GM20431 (cell line): ENCODE data around the gene PRR15.
"Not testable (repeated sequence)": the region's sequence is repeated elsewhere in the genome, so short reads cannot be mapped to it uniquely, and the experiment has no call there.

Experiments
- in situ Hi-C: fragments of 300-500 bp; cut with MseI, MboI; formaldehyde crosslinking; loops from one replicate; pipeline ENCODE4 v1.15.0; 2020; ENCODE audit warnings: low sequenced_read_pairs; ENCODE audit not compliant: unreplicated experiment

Gene PRR15, protein sequence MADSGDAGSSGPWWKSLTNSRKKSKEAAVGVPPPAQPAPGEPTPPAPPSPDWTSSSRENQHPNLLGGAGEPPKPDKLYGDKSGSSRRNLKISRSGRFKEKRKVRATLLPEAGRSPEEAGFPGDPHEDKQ

GRCh38 chr7:29563590-29564495 lies at the start of gene PRR15:
Gene PRR15, plus strand, starts transcription at chr7:29563835. Its CDS starts 2,495 bp downstream, at chr7:29566330.
- in situ Hi-C loops: no loop called here

GRCh38 chr7:29516491-29516890 lies 47.1 kb upstream of the PRR15 start:
- in situ Hi-C loops: no loop called here

DNA sequence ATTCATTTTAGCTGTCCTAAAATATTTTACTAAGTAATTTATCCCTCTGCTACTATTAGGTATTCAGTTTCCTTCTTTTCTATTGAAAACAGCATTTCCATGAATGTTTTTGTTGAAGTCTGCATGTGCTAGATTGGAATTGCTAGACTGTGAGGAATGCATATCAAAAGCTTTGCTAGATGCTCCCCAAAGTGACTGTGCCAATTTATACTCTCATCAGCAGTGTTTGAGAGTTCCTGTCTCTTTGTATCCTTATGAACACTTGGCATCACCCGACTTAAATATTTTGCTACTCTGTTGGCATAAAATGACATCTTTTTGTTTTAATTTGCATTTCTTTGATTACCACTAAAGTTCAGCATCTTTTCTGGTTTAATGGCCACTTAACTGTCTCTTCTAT lies 45.0 kb upstream of the PRR15 start:
- in situ Hi-C loops: no loop called here

GRCh38 chr7:29523728-29524127 lies 39.9 kb upstream of the PRR15 start:
- in situ Hi-C loops: no loop called here

DNA sequence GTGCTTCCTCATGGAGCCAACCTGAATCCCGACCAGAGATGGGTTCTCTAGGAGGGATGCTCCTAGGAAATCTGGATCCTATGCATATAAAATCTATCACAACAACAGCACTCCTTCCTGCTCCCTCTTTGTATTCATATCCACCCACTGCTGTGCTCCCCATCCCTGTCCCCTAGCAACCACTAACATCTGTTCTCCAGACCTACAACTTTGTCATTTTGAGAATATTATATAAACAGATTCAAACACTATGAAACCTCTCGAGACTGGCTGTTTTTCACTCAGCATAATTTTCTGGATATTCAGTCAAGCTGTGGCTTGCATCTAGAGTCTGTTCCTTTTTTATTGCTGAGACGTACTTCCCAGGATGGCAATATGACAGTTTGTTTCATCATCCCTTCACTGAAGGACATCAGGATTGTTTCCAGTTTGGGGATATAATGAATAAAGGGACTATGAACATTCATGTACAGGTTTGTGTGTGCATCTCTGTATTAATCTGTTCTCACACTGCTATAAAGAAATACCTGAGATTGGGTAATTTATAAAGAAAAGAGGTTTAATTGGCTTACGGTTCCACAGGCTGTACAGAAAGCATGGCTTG lies 36.0 kb upstream of the PRR15 start:
- in situ Hi-C loops: no loop called here

DNA sequence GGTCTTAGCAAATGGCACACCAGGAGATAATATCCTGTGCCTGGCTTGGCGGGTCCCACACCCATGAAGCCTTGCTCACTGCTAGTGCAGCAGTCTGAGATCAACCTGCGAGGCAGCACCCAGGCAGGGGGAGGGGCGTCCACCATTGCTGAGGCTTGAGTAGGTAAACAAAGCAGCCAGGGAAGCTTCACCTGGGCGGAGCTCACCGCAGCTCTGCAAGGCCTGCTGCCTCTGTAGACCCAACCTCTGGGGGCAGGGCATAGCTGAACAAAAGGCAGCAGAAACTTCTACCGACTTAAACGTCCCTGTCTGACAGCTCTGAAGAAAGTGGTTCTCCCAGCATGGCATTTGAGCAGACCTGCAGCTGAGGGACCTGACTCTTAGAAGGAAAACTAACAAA lies 35.1 kb upstream of the PRR15 start:
- in situ Hi-C loops: not testable (repeated sequence)

GRCh38 chr7:29538389-29538788 lies 25.2 kb upstream of the PRR15 start:
- in situ Hi-C loops: no loop called here

DNA sequence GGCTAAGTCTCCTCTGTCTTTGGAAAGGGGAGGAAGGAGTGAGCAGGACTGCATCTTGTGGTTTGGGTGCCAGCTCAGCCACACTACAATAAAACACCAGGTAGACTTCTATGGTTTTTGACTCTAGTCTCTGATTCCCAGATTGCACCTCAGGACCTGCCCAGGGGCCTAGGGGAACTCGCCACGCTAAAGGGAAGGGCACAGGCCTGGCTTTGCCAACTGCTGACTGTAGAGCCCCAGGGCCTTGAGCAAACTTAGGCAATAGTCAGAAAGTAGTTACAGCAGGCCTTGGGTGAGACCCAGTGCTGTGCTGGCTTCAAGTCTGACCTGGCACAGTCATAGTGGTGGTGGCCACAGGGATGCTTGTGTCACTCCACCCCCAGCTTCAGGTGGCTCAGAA lies 24.2 kb upstream of the PRR15 start:
- in situ Hi-C loops: no loop called here

GRCh38 chr7:29547421-29547820 lies 16.2 kb upstream of the PRR15 start:
- in situ Hi-C loops: no loop called here

DNA sequence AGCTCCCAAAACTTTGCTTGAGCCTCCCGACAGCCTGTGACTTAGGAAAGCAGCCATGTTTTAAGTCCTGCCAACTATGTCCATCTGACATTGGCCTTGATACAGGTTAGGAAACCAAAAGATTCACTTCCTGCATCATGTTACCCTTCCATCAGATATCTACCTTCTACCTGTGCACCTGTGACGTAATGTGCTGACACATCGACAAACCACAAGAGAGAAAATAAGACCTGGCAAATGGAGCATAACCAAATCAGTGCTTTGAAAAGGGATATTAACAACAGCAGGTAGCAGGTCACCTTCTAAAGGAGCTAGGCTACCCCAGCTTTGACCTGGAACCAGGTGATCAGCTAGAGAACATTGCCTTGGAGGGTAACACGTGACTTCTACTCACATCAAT lies 14.8 kb upstream of the PRR15 start:
- in situ Hi-C loops: no loop called here

- in situ Hi-C loops: no loop called here
These were observed 11.2 kb upstream of the PRR15 start for GRCh38 chr7:29552392-29552791.

GRCh38 chr7:29555061-29555460 lies 8.6 kb upstream of the PRR15 start:
- in situ Hi-C loops: no loop called here

DNA sequence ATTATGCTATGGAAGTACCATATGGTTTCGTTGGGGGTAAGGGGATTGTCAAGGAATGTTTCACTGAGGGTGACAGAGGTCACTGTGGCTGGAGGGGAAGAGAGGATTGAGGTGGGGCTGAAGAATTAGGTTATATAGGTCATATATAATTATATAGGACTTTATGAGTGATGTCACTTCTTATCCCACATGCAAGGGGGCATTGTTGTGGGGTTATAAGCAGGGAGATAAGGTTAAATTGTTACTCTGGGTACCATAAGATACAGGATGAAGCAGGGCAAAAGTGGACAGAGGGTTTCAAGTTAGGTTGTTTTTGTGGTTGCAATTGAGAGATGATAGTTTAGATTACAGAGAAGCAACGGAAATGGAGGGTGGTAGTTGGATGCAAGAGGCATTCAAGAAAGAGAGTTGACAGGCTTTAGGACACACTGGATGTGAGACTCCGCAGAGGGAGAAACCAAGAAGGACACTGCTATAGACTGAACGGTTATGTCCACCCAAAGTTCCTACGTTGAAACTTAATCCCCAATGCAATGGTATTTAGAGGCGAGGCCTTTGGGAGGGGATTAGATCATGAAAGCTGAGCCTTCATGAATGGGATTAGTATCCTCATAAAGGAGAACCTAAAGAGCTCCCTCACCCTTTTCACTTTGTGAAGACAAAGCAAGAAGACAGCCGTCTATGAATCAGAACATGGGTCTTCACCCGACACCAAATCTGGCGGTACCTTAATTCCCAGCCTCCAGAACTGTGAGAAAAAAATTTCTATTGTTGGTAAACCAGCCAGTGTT lies 7.0 kb upstream of the PRR15 start:
- in situ Hi-C loops: no loop called here

GRCh38 chr7:29557954-29558353 lies 5.7 kb upstream of the PRR15 start:
- in situ Hi-C loops: no loop called here

DNA sequence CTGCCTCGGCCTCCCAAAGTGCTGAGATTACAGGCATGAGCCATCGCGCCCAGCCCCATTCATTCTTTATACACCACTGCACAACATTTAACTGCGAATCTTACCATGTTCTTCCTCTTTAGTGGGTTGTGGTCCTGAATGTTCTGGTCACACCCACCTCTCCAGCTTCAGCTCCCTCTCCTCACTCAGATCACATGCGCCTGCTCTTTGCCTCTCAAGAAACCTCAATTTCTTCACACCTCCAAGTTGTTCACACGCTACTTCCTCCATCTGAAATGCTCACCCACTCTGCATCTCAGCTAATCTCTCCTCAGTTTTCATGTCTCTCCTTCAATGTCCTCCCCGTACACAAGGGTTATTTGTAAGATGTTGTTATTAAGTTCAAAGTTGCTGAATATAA lies 2.4 kb upstream of the PRR15 start:
- in situ Hi-C loops: no loop called here

- in situ Hi-C loops: no loop called here
These were observed 1.3 kb upstream of the PRR15 start for GRCh38 chr7:29562307-29562706.

DNA sequence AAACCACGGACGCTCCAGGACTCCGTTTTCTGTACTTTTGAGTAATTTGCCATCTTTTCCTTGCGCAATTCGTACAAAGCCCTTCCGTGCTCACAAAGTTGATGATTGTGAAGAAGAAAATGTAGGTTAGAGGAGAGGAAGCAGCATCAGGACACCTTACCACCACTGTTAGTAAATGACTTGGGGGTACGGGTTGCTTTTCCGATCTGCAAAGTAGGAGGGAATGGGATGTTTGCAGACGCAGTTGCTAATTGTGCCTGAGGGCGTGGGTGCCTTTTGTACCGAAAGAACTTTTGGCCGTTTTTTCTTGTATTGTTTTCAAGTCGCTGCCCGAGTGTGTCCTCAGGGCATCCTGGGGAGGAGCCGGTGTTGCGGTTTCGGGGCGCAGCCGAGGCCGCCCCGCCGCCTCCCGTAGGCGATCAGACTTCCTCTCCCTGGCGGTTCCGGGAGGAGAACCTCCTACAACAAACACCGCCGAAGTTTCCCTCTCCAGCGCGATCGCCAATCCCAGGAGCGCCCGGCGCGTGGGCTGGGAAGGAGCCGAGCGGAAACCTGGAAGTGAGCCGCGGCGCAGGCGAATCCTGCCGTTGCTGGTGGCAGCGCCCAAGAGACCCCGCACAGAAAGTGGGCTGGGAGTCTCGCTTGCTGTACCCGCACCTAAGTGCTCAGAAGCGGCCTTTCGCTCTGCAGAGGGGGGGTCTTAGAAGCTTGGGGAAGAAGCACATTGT lies 1.0 kb downstream of the PRR15 start:
- in situ Hi-C loops: no loop called here

- in situ Hi-C loops: no loop called here
These were observed 1.6 kb downstream of the PRR15 start for GRCh38 chr7:29565224-29565630.

GRCh38 chr7:29565634-29565981 lies 2.0 kb downstream of the PRR15 start:
- in situ Hi-C loops: no loop called here
